GM12892 (cell line): ENCODE data around the gene ARL4A.

Experiments
- POLR2A ChIP-seq: IDR thresholded peaks from 2 replicates; pipeline ENCODE4 v1.6.1; 2011; ENCODE audit warnings: low read depth, low read length, control low read depth
- POLR2AphosphoS5 ChIP-seq: IDR thresholded peaks from 2 replicates; pipeline ENCODE4 v1.6.1; 2011; ENCODE audit warnings: low read depth, low read length, control low read depth
- TAF1 ChIP-seq: IDR thresholded peaks from 2 replicates; pipeline ENCODE4 v1.6.1; 2011; ENCODE audit warnings: low read depth, mild to moderate bottlenecking, control low read depth, low read length, borderline replicate concordance

- no peak for TF ChIP-seq POLR2AphosphoS5
- TF ChIP-seq POLR2A = no peak
- TF ChIP-seq TAF1 = no peak
Measured at GRCh38 chr7:12646139-12646538, 41.3 kb upstream of the ARL4A start.
